ENCODE measurements around the gene APOL1. TPM values are rescaled to one million over a fixed set of nuclear protein-coding genes. Genes with fewer than 3 reads are reported as not detected.
"Not testable (repeated sequence)": the region's sequence is repeated elsewhere in the genome, so short reads cannot be mapped to it uniquely, and the experiment has no call there.

Gene APOL1
- total RNA-seq, 1 donor from 2014 or later, result 1.7 TPM

DNA sequence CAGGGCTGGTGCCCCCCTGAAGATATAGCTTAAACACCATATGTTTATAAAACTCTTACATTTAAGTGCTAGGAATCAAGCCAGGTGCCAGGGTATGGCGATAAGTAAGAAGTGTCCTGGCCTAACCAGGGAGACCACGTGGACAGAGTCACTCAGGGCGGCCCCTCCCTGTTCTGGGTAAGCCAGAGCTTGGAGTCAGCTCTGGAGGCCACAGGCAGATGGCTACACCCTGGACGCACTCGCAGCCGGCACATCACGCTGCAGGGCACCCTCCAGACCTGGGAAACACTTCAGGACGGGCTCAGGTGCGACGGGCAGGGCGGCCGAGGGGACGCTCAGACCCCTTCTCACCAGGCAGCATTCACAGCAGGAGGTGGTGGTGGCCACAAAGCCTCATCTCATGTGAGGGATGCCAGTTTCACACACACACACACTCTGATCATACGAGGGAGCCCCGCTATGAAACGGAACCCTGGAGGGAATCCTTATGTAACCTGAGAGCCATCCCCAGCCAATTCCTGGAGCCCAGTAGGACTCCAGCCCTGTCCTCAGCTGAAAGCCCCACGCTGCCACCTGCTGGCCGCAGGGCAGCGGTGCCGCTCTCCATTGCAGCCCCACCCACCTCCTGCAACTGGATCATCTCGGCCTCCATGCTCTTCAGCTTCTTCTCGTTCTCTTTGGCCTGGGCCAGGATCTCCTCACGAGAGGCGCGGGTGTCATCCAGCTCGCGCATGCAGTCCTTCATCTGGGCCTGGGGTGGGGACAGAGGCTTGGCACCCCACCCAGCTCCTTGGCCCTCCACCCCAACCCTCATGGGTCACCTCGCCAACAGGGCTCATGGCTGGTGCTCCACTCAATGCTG is 33.4 kb downstream of the APOL1 start:
- Mint-ChIP-seq H3K4me1 (no peaks in the 10 kb centered on the region), H3K4me3 (no peak overlapping the region), H3K9me3 (no peaks in the 10 kb centered on the region), H3K36me3 (peaks cover 45% of the 10 kb centered on the region), H3K27ac (no peak overlapping the region), H3K27me3 (ENCODE audit: low read depth) (no peaks in the 10 kb centered on the region)
- DNase-seq (ENCODE audit: low spot score in 2 of 2, unreplicated experiment in 2 of 2), result peak; percentile 68 to 86
- TF ChIP-seq, protein P1, sequence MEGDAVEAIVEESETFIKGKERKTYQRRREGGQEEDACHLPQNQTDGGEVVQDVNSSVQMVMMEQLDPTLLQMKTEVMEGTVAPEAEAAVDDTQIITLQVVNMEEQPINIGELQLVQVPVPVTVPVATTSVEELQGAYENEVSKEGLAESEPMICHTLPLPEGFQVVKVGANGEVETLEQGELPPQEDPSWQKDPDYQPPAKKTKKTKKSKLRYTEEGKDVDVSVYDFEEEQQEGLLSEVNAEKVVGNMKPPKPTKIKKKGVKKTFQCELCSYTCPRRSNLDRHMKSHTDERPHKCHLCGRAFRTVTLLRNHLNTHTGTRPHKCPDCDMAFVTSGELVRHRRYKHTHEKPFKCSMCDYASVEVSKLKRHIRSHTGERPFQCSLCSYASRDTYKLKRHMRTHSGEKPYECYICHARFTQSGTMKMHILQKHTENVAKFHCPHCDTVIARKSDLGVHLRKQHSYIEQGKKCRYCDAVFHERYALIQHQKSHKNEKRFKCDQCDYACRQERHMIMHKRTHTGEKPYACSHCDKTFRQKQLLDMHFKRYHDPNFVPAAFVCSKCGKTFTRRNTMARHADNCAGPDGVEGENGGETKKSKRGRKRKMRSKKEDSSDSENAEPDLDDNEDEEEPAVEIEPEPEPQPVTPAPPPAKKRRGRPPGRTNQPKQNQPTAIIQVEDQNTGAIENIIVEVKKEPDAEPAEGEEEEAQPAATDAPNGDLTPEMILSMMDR (IDR thresholded peaks at IDR 0.05; ENCODE audit: unreplicated experiment), result peak; percentile 85

DNA sequence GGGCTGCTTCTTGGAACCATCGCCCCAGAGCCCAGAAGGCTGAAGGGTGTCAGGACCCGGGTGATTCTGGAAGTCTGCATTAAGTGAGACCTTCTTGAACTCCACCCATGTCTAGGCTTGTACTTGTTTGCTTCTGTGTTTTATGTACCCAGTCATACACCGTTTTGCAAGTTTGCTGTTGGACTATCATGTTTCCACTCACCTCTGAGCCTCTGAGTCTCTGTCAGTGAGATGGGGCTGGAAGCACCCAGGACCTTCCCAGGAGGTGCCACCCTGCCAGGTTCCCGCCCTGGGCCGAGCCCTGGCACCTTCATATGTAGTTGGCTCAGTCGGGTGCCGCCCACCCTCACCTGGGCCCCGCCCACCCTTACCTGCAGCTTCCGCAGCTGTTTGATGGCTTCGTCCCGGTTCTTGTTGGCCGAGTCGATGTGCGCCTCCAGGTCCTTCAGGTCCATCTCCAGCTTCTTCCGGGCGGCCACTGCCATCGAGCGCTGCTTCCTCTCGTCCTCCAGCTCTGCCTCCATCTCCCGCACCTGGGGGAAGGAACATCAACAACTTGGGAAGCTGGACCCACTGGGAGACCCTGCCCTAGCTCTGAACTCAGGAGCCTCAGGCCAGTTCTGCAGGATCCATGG is 35.1 kb downstream of the APOL1 start:
- no peaks in the 10 kb centered on the region for H3K4me1 Mint-ChIP-seq
- H3K4me3 Mint-ChIP-seq, result no peak overlapping the region
- TF ChIP-seq, protein P1 (IDR thresholded peaks at IDR 0.05; ENCODE audit: unreplicated experiment), result no peak
- DNase-seq (ENCODE audit: low spot score in 2 of 2, unreplicated experiment in 2 of 2), result no peak
- H3K27ac Mint-ChIP-seq, result no peak overlapping the region
- H3K9me3 Mint-ChIP-seq, result peaks cover 5% of the 10 kb centered on the region
- H3K36me3 Mint-ChIP-seq, result peaks cover 53% of the 10 kb centered on the region
- no peaks in the 10 kb centered on the region for H3K27me3 Mint-ChIP-seq (ENCODE audit: low read depth)

DNA sequence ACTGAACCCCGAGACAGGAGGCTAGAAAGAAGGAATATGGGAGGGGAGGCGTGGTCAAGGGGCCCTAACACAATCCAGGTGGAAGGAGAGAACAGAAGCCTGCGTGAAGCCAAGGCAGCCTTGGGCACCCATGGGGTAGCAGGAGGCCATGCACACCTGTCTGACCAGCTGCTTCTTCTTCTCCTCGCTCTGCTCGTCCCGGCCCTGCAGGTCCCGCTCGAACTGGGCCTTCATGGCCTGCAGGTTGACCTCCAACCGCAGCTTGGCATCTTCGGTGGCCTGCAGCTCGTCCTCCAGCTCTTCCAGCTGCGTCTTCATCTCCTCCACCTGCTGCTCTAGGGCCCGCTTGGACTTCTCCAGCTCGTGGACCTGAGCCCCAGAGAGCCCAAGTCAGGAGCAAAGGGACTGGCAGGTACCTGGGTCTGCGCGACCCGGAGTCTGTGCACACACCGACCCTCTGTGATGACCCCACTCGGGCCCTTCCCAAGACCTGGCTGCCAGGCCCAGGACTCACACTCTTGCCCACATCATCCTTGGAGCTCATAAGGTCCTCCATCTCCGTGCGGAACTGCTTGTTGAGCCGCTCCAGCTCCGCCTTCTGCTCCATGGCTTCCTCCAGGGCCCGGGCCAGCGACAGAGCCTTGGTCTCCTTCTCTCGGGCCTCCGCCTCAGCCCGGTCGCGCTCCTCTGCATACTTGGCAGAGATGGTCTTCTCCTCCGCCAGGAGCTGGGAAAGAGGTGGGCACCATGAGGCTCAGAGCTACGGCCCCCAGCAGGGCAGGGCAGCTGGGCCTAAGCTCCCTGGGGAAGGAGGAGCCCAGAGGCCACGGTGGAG is 35.9 kb downstream of the APOL1 start:
- Mint-ChIP-seq H3K27ac (no peak overlapping the region), H3K27me3 (ENCODE audit: low read depth) (no peaks in the 10 kb centered on the region), H3K4me1 (no peaks in the 10 kb centered on the region), H3K4me3 (no peak overlapping the region), H3K36me3 (peaks cover 53% of the 10 kb centered on the region), H3K9me3 (peaks cover 5% of the 10 kb centered on the region)
- TF ChIP-seq, protein P1 (IDR thresholded peaks at IDR 0.05; ENCODE audit: unreplicated experiment), result no peak
- no peak for DNase-seq (ENCODE audit: low spot score in 2 of 2, unreplicated experiment in 2 of 2)

DNA sequence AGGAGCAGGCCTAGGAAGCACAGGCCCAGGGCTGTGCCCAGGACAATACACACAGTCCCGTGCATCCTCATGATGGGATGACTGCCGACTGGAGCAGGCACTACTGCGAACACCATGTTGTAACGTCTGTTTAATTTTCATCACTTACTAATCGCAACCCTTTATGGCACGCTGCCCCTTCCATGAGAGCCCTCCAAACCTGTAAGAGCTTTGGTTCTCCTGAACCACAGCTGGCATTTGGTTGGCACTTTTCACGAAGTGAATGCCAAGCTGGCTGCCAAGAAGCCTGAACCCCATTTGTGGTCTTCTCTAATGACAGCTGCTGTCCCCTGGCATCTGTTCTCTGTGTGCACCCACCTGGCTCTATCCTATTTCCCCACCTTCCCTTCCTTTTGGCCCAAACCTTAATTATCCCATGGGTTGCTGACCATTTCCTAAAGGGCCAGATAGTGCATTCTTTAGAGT is 36.5 kb downstream of the APOL1 start:
- H3K9me3 Mint-ChIP-seq, result peaks cover 5% of the 10 kb centered on the region
- no peak overlapping the region for H3K4me3 Mint-ChIP-seq
- peaks cover 55% of the 10 kb centered on the region for H3K36me3 Mint-ChIP-seq
- no peak for DNase-seq (ENCODE audit: low spot score in 2 of 2, unreplicated experiment in 2 of 2)
- peak overlapping the region; percentile 14 for H3K27ac Mint-ChIP-seq
- H3K4me1 Mint-ChIP-seq, result no peaks in the 10 kb centered on the region
- no peaks in the 10 kb centered on the region for H3K27me3 Mint-ChIP-seq (ENCODE audit: low read depth)
- TF ChIP-seq, protein P1 (IDR thresholded peaks at IDR 0.05; ENCODE audit: unreplicated experiment), result no peak

DNA sequence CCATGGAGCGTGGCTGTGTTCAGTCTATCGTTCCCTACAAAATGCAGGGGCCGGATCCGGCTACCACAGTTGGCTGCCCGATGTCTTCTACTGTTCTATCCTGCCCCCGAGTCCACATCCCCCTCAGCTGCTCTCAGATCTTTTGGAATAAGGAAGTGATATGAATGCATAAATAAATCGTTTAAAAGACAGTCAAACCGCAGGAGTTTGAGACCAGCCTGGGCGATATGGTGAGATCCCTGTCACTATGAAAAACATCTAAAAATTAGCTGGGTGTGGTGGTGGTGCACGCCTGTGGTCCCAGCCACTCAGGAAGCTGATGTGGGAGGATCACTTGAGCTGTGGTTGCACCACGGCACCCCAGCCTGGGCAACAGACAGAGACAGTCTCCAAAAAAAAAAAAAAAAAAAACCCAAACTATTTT is 37.0 kb downstream of the APOL1 start:
- H3K36me3 Mint-ChIP-seq, result peaks cover 55% of the 10 kb centered on the region
- H3K27ac Mint-ChIP-seq; H3K4me3 Mint-ChIP-seq; H3K9me3 Mint-ChIP-seq; H3K4me1 Mint-ChIP-seq; H3K27me3 Mint-ChIP-seq (ENCODE audit: low read depth); DNase-seq (ENCODE audit: low spot score in 2 of 2, unreplicated experiment in 2 of 2): not testable (repeated sequence)

DNA sequence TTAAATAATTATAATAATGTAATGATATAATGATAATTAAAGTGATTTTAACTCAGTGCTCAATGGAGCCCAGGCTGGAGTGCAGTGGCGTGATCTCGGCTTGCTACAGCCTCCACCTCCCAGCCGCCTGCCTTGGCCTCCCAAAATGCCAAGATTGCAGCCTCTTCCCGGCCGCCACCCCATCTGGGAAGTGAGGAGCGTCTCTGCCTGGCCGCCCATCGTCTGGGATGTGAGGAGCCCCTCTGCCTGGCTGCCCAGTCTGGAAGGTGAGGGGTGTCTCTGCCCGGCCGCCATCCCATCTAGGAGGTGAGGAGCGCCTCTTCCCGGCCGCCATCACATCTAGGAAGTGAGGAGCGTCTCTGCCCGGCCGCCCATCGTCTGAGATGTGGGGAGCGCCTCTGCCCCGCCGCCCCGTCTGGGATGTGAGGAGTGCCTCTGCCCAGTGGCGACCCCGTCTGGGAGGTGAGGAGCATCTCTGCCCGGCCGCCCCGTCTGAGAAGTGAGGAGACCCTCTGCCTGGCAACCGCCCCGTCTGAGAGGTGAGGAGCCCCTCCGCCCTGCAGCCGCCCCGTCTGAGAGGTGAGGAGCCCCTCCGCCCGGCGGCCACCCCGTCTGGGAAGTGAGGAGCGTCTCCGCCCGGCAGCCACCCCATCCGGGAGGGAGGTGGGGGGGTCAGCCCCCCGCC is 37.6 kb downstream of the APOL1 start:
- H3K27me3 Mint-ChIP-seq (ENCODE audit: low read depth); DNase-seq (ENCODE audit: low spot score in 2 of 2, unreplicated experiment in 2 of 2); H3K4me1 Mint-ChIP-seq; H3K9me3 Mint-ChIP-seq; H3K4me3 Mint-ChIP-seq; H3K27ac Mint-ChIP-seq: not testable (repeated sequence)
- H3K36me3 Mint-ChIP-seq, result peaks cover 57% of the 10 kb centered on the region
